ENCODE data around the gene CYLC2.

- TF ChIP-seq GATA2 (IDR thresholded peaks at IDR 0.05; ENCODE audit: low read depth, low read length) (no peak), GATA3 (IDR thresholded peaks at IDR 0.05; ENCODE audit: low read depth, low read length) (no peak)
Observed at GRCh38 chr9:102975251-102975650, 19.9 kb upstream of the CYLC2 start.
